HL-60 (cell line): ENCODE results near the gene NEGR1.

ENCODE experiments used
- CTCF ChIP-seq: IDR thresholded peaks from one replicate; pipeline ENCODE4 v1.5.1; 2011; ENCODE audit warnings: low read length, control low read depth, inconsistent platforms; ENCODE audit not compliant: insufficient read depth
- POLR2AphosphoS5 ChIP-seq: IDR thresholded peaks from 2 replicates; pipeline ENCODE4 v1.6.1; 2012; ENCODE audit warnings: low read depth

GRCh38 chr1:71559880-71560279 is 722.5 kb downstream of the NEGR1 start:
- TF ChIP-seq CTCF, result no peak
- no peak for TF ChIP-seq POLR2AphosphoS5
